ENCODE data around the gene SIPA1L3.

DNA sequence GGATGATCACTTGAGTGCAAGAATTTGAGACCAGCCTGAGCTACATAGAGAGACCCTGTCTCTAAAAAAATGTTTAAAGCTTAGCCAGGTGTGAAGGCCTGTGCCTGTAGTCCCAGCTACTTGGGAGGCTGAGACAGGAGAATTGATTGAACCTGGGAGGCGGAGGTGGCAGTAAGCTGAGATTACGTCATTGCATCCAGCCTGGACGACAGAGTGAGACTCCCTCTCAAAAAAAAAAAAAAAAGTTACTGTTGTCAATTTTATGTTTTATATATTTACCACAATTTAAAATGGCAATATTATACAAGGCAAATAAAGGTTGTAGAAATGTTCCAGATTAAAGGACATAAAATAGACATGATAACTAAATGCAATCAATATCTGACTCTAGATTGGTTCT is 29.9 kb upstream of the SIPA1L3 start:
- TF ChIP-seq, protein P1, sequence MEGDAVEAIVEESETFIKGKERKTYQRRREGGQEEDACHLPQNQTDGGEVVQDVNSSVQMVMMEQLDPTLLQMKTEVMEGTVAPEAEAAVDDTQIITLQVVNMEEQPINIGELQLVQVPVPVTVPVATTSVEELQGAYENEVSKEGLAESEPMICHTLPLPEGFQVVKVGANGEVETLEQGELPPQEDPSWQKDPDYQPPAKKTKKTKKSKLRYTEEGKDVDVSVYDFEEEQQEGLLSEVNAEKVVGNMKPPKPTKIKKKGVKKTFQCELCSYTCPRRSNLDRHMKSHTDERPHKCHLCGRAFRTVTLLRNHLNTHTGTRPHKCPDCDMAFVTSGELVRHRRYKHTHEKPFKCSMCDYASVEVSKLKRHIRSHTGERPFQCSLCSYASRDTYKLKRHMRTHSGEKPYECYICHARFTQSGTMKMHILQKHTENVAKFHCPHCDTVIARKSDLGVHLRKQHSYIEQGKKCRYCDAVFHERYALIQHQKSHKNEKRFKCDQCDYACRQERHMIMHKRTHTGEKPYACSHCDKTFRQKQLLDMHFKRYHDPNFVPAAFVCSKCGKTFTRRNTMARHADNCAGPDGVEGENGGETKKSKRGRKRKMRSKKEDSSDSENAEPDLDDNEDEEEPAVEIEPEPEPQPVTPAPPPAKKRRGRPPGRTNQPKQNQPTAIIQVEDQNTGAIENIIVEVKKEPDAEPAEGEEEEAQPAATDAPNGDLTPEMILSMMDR (IDR thresholded peaks at IDR 0.05; ENCODE audit: low read depth, low read length): no peak
- no peak for TF ChIP-seq EZH2phosphoT487 (IDR thresholded peaks at IDR 0.05; ENCODE audit: low read depth)

Measured in OCI-LY3 (cell line).